ENCODE measurements around the gene ZFP69B.

GRCh38 chr1:40477678-40478053 is 27.4 kb downstream of the ZFP69B start:
- TF ChIP-seq MYC (IDR thresholded peaks at IDR 0.05; ENCODE audit: low read depth, low read length) (peak; percentile 25; the same call in 1 of the 2 replicates), CTCF (IDR thresholded peaks at IDR 0.05; ENCODE audit: low read depth, low read length) (no peak), POLR2A (IDR thresholded peaks at IDR 0.05; ENCODE audit: extremely low read depth, insufficient read length) (no peak)

All from NB4 (cell line).